ENCODE measurements around the gene C3orf33. TPM values are rescaled to one million over a fixed set of nuclear protein-coding genes. Genes with fewer than 3 reads are reported as not detected.

Gene C3orf33
- total and polyA plus RNA-seq, 10 donors, result 1.5 to 6.0 (median 2.1) TPM

DNA sequence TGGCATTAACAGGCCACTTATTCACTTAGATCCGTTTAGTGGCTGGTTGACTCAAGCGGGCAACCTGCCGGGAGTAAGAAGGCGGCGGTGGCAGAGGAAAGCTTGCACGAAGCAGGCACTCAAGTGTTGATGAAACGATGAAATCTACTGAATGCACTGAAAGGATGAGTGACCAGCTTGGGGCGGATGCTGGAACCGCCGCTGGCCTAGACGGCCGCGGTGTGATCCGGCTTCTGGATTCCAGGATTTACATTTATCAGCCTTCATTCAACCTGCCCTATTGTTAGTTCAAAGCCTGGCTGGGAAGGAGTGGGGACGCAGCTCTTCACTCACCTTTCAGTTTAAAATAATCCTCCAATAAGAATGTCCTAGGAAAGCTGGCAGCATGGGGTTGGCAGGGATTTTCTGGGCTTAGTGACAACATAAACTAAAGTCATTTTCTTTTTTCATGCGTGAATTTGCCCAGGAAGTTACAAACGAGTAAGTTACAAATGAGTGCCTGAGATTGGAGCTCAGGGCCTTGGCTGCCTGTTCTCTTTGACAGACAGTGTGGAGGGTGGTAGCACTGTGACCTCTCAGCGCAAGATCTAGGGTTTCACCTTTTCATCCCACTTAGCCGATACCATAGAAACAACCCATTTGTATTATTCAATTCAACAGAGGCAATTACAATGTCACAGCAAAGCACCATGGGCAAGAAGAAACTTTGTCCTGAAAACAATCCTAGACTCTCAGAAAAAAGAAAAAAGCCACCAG, 60.1 kb downstream of the C3orf33 start:
- no peak for DNase-seq
- H3K27me3 ChIP-seq (replicated peaks in 1 of 7), result peaks cover 0 to 61% (median 20%) of the 10 kb centered on the region in 7 donors
- no peaks in the 10 kb centered on the region for H3K9me3 ChIP-seq
- 18 to 33% (median 23%) methylated on average over 19 of the region's 19 CpGs for WGBS, 5 donors
- H3K4me1 ChIP-seq, result peaks cover 6 to 31% (median 27%) of the 10 kb centered on the region in 6 donors
- H3K27ac ChIP-seq, result no peak overlapping the region
- H3K4me3 ChIP-seq, result peak overlapping the region in 3 of 8 donors; percentile 54 to 76 (median 57)
- intact Hi-C loops (cut with DNase I; ENCODE audit: low total_unique reads), result no loop called here
- no peak for TF ChIP-seq POLR2A (IDR thresholded peaks at IDR 0.05)
- TF ChIP-seq POLR2AphosphoS5 (IDR thresholded peaks at IDR 0.05), result no peak
- TF ChIP-seq CTCF (IDR thresholded peaks at IDR 0.05 in 8 of 11, conservative IDR thresholded peaks at IDR 0.05 in 3 of 11), result no peak
- no peaks in the 10 kb centered on the region for H3K36me3 ChIP-seq

DNA sequence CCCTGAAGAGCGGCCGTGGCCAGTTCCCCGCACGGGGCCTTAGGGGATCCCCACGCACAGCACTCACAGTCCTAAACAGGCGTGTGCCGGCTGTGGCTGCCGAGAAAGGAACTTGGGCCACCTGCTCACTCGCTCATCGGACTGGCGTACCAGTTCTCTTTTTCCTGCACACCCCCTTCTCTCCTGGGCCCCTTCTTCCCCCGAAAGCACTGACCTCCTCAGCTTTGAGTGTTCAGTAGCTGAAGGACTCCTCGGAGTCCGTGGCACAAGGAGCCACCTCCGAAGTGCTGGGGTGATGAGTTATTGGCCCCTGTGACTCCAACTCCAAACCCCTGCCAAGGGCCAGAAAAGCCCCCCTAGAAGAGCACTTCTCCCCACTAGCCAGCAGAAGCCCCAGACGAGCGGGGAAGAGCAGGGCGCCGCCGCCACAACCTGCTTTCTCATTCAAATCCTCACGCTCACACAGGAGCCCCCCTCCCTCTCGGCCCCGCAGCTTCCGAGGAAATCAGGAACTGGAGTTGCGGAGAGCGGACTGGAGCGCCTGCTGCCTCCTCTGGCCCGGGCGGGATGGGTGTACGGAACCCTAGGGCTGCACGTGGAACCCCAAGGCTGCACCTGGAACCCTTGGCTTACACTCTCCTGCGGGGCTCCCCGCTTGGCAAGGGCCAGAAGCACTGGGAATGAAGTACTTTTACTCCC, 61.3 kb downstream of the C3orf33 start, which contains the start of gene PLCH1:
PLCH1 (minus strand) TSS at position 446 of the 699 bp plus-strand sequence. CDS start 40,847 bp downstream, outside the sequence.
- no peaks in the 10 kb centered on the region for H3K36me3 ChIP-seq
- intact Hi-C loops (cut with DNase I; ENCODE audit: low total_unique reads), result no loop called here
- peak within 1 kb of the TSS; percentile 41 to 76 (median 49) for H3K4me3 ChIP-seq
- no peaks in the 10 kb centered on the region for H3K9me3 ChIP-seq
- peak; percentile 87 for DNase-seq
- H3K27me3 ChIP-seq (replicated peaks in 1 of 7), result peaks cover 0 to 73% (median 20%) of the 10 kb centered on the region in 7 donors
- TF ChIP-seq CTCF (IDR thresholded peaks at IDR 0.05 in 8 of 11, conservative IDR thresholded peaks at IDR 0.05 in 3 of 11) (no peak), POLR2AphosphoS5 (IDR thresholded peaks at IDR 0.05) (no peak), POLR2A (IDR thresholded peaks at IDR 0.05) (no peak)
- H3K4me1 ChIP-seq, result peaks cover 6 to 31% (median 27%) of the 10 kb centered on the region in 6 donors
- 1 to 2% (median 1%) methylated on average over 26 to 33 of the region's 33 CpGs for WGBS, 5 donors
- no peak within 1 kb of the TSS for H3K27ac ChIP-seq

DNA sequence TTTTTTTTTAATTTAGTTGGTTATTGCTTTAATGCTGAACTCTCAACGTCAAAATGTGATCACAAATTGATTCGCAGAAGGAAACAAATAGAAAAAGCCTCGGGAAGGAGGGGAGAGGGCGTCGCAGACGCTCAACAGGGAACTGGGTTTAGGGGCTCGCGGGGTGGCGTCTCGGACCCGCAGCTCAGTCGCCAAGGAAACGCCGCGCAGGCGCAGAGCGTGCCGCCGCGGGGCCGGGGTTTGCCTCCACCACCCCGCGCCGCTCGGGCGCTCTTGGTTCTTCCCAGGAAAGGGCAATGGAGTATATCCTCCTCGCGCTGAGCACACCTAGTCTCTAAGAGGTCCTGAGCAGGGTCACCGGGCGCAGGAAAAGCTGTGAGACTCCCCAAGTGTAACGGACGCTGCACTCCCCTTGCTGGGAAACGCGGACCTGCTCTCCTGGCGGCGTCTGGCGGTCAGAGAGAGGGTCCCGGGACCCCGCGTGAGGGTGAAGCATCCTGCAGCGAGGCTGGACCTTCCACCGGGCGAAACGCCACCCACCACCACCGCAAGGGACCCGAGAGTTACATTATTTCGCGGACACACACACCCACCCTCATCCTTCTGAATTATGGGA, 62.0 kb downstream of the C3orf33 start:
- intact Hi-C loops (cut with DNase I; ENCODE audit: low total_unique reads), result no loop called here
- peaks cover 6 to 31% (median 27%) of the 10 kb centered on the region in 6 donors for H3K4me1 ChIP-seq
- DNase-seq, result peak; percentile 78
- TF ChIP-seq CTCF (IDR thresholded peaks at IDR 0.05 in 8 of 11, conservative IDR thresholded peaks at IDR 0.05 in 3 of 11) (no peak), POLR2AphosphoS5 (IDR thresholded peaks at IDR 0.05) (peak in 1 of 3 donors; percentile 13)
- no peak overlapping the region for H3K27ac ChIP-seq
- WGBS, 5 donors, result 0 to 2% (median 1%) methylated on average over 40 to 48 of the region's 48 CpGs
- no peaks in the 10 kb centered on the region for H3K36me3 ChIP-seq
- peaks cover 0 to 80% (median 20%) of the 10 kb centered on the region in 7 donors for H3K27me3 ChIP-seq (replicated peaks in 1 of 7)
- no peaks in the 10 kb centered on the region for H3K9me3 ChIP-seq
- peak overlapping the region; percentile 41 to 76 (median 49) for H3K4me3 ChIP-seq

All from spleen (tissue), 11 donors.